HepG2 (cell line): ENCODE measurements around the gene CSNK1D. TPM values are rescaled to one million over a fixed set of nuclear protein-coding genes. Genes with fewer than 3 reads are reported as not detected.
A peak's percentile ranks its signal among the peaks of the same experiment; 100 is the strongest.

ENCODE experiments used
- AFF4 ChIP-seq: sonication (generic); formaldehyde crosslinking; IDR thresholded peaks from 2 replicates; pipeline ENCODE4 v1.4.0; 2020; ENCODE audit warnings: missing genetic modification reagents
- ATF2 ChIP-seq: sonication (generic); formaldehyde crosslinking; IDR thresholded peaks from 2 replicates; pipeline ENCODE4 v1.4.0; 2020; ENCODE audit warnings: missing genetic modification reagents
- DR1 ChIP-seq: sonication (generic); formaldehyde crosslinking; IDR thresholded peaks from 2 replicates; pipeline ENCODE4 v1.8.0; 2021; ENCODE audit warnings: mild to moderate bottlenecking, missing genetic modification reagents, inconsistent platforms
- RFX5 ChIP-seq: IDR thresholded peaks from 2 replicates; pipeline ENCODE4 v1.6.1; 2011; ENCODE audit warnings: low read depth, low read length, improper control_type of control experiment
- TFDP2 ChIP-seq: sonication (generic); formaldehyde crosslinking; IDR thresholded peaks from 2 replicates; pipeline ENCODE4 v1.4.0; 2020; ENCODE audit warnings: missing genetic modification reagents
- ZBTB10 ChIP-seq: sonication (generic); formaldehyde crosslinking; IDR thresholded peaks from 2 replicates; pipeline ENCODE4 v1.4.0; 2020; ENCODE audit warnings: missing genetic modification reagents, borderline replicate concordance
- ZBTB43 ChIP-seq: sonication (generic); formaldehyde crosslinking; conservative IDR thresholded peaks from 2 replicates; pipeline ENCODE4 v1.4.0; 2020; ENCODE audit warnings: missing genetic modification reagents
- ZFX ChIP-seq: sonication (generic); formaldehyde crosslinking; IDR thresholded peaks from 2 replicates; pipeline ENCODE4 v1.4.0; 2020; ENCODE audit warnings: mild to moderate bottlenecking, low read depth, missing genetic modification reagents, moderate library complexity
- ZNF205 ChIP-seq: IDR thresholded peaks from 2 replicates; pipeline ENCODE4 v1.6.1; 2018; ENCODE audit warnings: missing biosample characterization, missing genetic modification reagents
- ZNF362 ChIP-seq: sonication (generic); formaldehyde crosslinking; IDR thresholded peaks from 2 replicates; pipeline ENCODE4 v1.4.0; 2020; ENCODE audit warnings: missing genetic modification reagents, mild to moderate bottlenecking, borderline replicate concordance
- ZNF577 ChIP-seq: sonication (generic); formaldehyde crosslinking; IDR thresholded peaks from 2 replicates; pipeline ENCODE4 v1.4.0; 2020; ENCODE audit warnings: mild to moderate bottlenecking, low read depth, missing genetic modification reagents, borderline replicate concordance
- ZNF777 ChIP-seq: sonication (generic); formaldehyde crosslinking; IDR thresholded peaks from 2 replicates; pipeline ENCODE4 v1.4.0; 2020; ENCODE audit warnings: missing genetic modification reagents
- polyA plus RNA-seq, 8 experiments: library from polyadenylated mRNA; depleted of rRNA in 3 of 8; stranded (reverse) in 7 of 8; unstranded in 1 of 8; fragments of >200 nt; fragmentation: Illumina TruSeq in 4 of 8; extraction: Trizol in 4 of 8; gene quantifications; 2 replicates each; pipeline versions ENCODE4 v1.2.1 to v1.2.3, GENCODE V29; 2011 to 2016; ENCODE audit warnings: low read depth in 4 of 8, missing spikeins in 1 of 8, mixed read lengths in 1 of 8; ENCODE audit not compliant: insufficient read depth in 1 of 8
- total RNA-seq, 5 experiments: library from RNA; depleted of rRNA; stranded (reverse); fragments of >200 nt; fragmentation: Illumina TruSeq; extraction: Trizol; gene quantifications; 2 replicates each; pipeline ENCODE4 v1.2.3, GENCODE V29; 2016; ENCODE audit warnings: low read depth in 1 of 5

Gene CSNK1D
- total and polyA plus RNA-seq, 2 of the 13 experiments (the other 11 are each of a cell fraction or from before 2014, with no cell fraction given) = 31.5 to 128 TPM

- TF ChIP-seq ZBTB43 (0 out of 2 replicates have a peak, but pooled peaks have one; percentile 10), ZNF777 (CRISPR knock-in tag) (no peak; the same call in 1 of the 2 replicates), DR1 (CRISPR knock-in tag) (peak; percentile 57; the same call in 1 of the 2 replicates), ZNF577 (CRISPR knock-in tag) (no peak), RFX5 (no peak), ZNF362 (peak; percentile 27; the same call in 1 of the 2 replicates), ATF2 (no peak), ZFX (CRISPR knock-in tag) (no peak; the same call in 1 of the 2 replicates), TFDP2 (CRISPR knock-in tag) (0 out of 2 replicates have a peak, but pooled peaks have one; percentile 9), ZBTB10 (CRISPR knock-in tag) (no peak), ZNF205 (CRISPR knock-in tag) (no peak), AFF4 (CRISPR knock-in tag) (no peak)
These were observed 56.4 kb downstream of the CSNK1D start (continued) for GRCh38 chr17:82217120-82217529.
